22Rv1 (cell line): ENCODE data around the gene KCNIP1.

ENCODE experiments used
- H3K27ac ChIP-seq: fragments of 450-650 bp; 2 replicates; pipeline ENCODE4 v1.5.1; 2017
- CTCF ChIP-seq: fragments of 450-650 bp; IDR thresholded peaks from 2 replicates; pipeline ENCODE4 v1.5.1; 2017; ENCODE audit warnings: mild to moderate bottlenecking
- ZFX ChIP-seq: fragments of 450-650 bp; IDR thresholded peaks from 2 replicates; pipeline ENCODE4 v1.6.1; 2017; ENCODE audit warnings: antibody characterized with exemption, borderline replicate concordance

KCNIP1 gene

GRCh38 chr5:170525470-170526211 lies 21.8 kb downstream of the KCNIP1 start:
- TF ChIP-seq CTCF (no peak), ZFX (no peak)
- H3K27ac ChIP-seq: no peak overlapping the region

- H3K27ac ChIP-seq: no peak overlapping the region
- TF ChIP-seq CTCF (no peak), ZFX (no peak)
Observed at GRCh38 chr5:170527991-170528390, 24.2 kb downstream of the KCNIP1 start.

- H3K27ac ChIP-seq: no peak overlapping the region
- TF ChIP-seq ZFX (no peak), CTCF (no peak)
Observed at GRCh38 chr5:170528976-170529375, 25.2 kb downstream of the KCNIP1 start.

- TF ChIP-seq CTCF (no peak), ZFX (no peak)
- no peak overlapping the region for H3K27ac ChIP-seq
Observed at GRCh38 chr5:170532935-170533334, 29.1 kb downstream of the KCNIP1 start.

GRCh38 chr5:170533383-170533782 lies 29.6 kb downstream of the KCNIP1 start:
- TF ChIP-seq ZFX (no peak), CTCF (no peak)

GRCh38 chr5:170534177-170534576 lies 30.4 kb downstream of the KCNIP1 start:
- no peak overlapping the region for H3K27ac ChIP-seq
- TF ChIP-seq CTCF (no peak), ZFX (no peak)

More at GRCh38 chr5:170533383-170533782, 29.6 kb downstream of the KCNIP1 start:
- no peak overlapping the region for H3K27ac ChIP-seq

GRCh38 chr5:170534941-170535340 lies 31.1 kb downstream of the KCNIP1 start:
- no peak for TF ChIP-seq ZFX
- TF ChIP-seq CTCF: no peak
- no peak overlapping the region for H3K27ac ChIP-seq
